ENCODE results near the gene SH3GLB2.

Gene SH3GLB2

GRCh38 chr9:129027685-129028191, 393 bp downstream of the SH3GLB2 start:
- H3K4me1 ChIP-seq (ENCODE audit: control insufficient read depth, low read depth, low read length), result peaks cover 10% of the 10 kb centered on the region

GRCh38 chr9:129027224-129027684, 877 bp downstream of the SH3GLB2 start:
- H3K9ac ChIP-seq (ENCODE audit: low read length), result peak overlapping the region; percentile 42
- H3K27me3 ChIP-seq (ENCODE audit: control insufficient read depth, insufficient read depth, low read length), result no peaks in the 10 kb centered on the region
- no peak overlapping the region for H3K27ac ChIP-seq (ENCODE audit: low read length)
- no peaks in the 10 kb centered on the region for H3K36me3 ChIP-seq (ENCODE audit: control insufficient read depth, low read depth, low read length)
- peaks cover 10% of the 10 kb centered on the region for H3K4me1 ChIP-seq (ENCODE audit: control insufficient read depth, low read depth, low read length)
- peak overlapping the region; percentile 70 for H3K4me3 ChIP-seq (ENCODE audit: low read length)
- no peaks in the 10 kb centered on the region for H3K9me3 ChIP-seq (ENCODE audit: control insufficient read depth, low read depth, low read length)

More at GRCh38 chr9:129027685-129028191, 393 bp downstream of the SH3GLB2 start:
- Histone ChIP-seq H3K27ac (ENCODE audit: low read length) (no peak overlapping the region), H3K9ac (ENCODE audit: low read length) (peak overlapping the region; percentile 42), H3K4me3 (ENCODE audit: low read length) (peak overlapping the region; percentile 70), H3K9me3 (ENCODE audit: control insufficient read depth, low read depth, low read length) (no peaks in the 10 kb centered on the region), H3K36me3 (ENCODE audit: control insufficient read depth, low read depth, low read length) (no peaks in the 10 kb centered on the region), H3K27me3 (ENCODE audit: control insufficient read depth, insufficient read depth, low read length) (no peaks in the 10 kb centered on the region)

- no peak overlapping the region for H3K9ac ChIP-seq (ENCODE audit: low read length)
- H3K27ac ChIP-seq (ENCODE audit: low read length), result no peak overlapping the region
- no peaks in the 10 kb centered on the region for H3K36me3 ChIP-seq (ENCODE audit: control insufficient read depth, low read depth, low read length)
- peak overlapping the region; percentile 70 for H3K4me3 ChIP-seq (ENCODE audit: low read length)
- H3K9me3 ChIP-seq (ENCODE audit: control insufficient read depth, low read depth, low read length), result no peaks in the 10 kb centered on the region
- H3K27me3 ChIP-seq (ENCODE audit: control insufficient read depth, insufficient read depth, low read length), result no peaks in the 10 kb centered on the region
- peaks cover 10% of the 10 kb centered on the region for H3K4me1 ChIP-seq (ENCODE audit: control insufficient read depth, low read depth, low read length)
Observed at GRCh38 chr9:129026442-129027223, 1.5 kb downstream of the SH3GLB2 start.

GRCh38 chr9:129023908-129024233, 4.3 kb downstream of the SH3GLB2 start:
- H3K9me3 ChIP-seq (ENCODE audit: control insufficient read depth, low read depth, low read length), result no peaks in the 10 kb centered on the region
- H3K4me1 ChIP-seq (ENCODE audit: control insufficient read depth, low read depth, low read length), result peaks cover 10% of the 10 kb centered on the region
- H3K36me3 ChIP-seq (ENCODE audit: control insufficient read depth, low read depth, low read length), result peaks cover 2% of the 10 kb centered on the region
- H3K27me3 ChIP-seq (ENCODE audit: control insufficient read depth, insufficient read depth, low read length), result no peaks in the 10 kb centered on the region
- H3K27ac ChIP-seq (ENCODE audit: low read length), result no peak overlapping the region
- H3K9ac ChIP-seq (ENCODE audit: low read length), result no peak overlapping the region
- H3K4me3 ChIP-seq (ENCODE audit: low read length), result no peak overlapping the region

GRCh38 chr9:129023036-129023907, 4.9 kb downstream of the SH3GLB2 start:
- H3K9me3 ChIP-seq (ENCODE audit: control insufficient read depth, low read depth, low read length), result no peaks in the 10 kb centered on the region
- no peaks in the 10 kb centered on the region for H3K27me3 ChIP-seq (ENCODE audit: control insufficient read depth, insufficient read depth, low read length)
- H3K27ac ChIP-seq (ENCODE audit: low read length), result no peak overlapping the region
- H3K36me3 ChIP-seq (ENCODE audit: control insufficient read depth, low read depth, low read length), result peaks cover 3% of the 10 kb centered on the region
- no peak overlapping the region for H3K4me3 ChIP-seq (ENCODE audit: low read length)
- no peak overlapping the region for H3K9ac ChIP-seq (ENCODE audit: low read length)
- H3K4me1 ChIP-seq (ENCODE audit: control insufficient read depth, low read depth, low read length), result peaks cover 10% of the 10 kb centered on the region

GRCh38 chr9:129022037-129022436, 6.1 kb downstream of the SH3GLB2 start:
- Histone ChIP-seq H3K27me3 (ENCODE audit: control insufficient read depth, insufficient read depth, low read length) (no peaks in the 10 kb centered on the region), H3K9ac (ENCODE audit: low read length) (no peak overlapping the region), H3K9me3 (ENCODE audit: control insufficient read depth, low read depth, low read length) (no peaks in the 10 kb centered on the region), H3K27ac (ENCODE audit: low read length) (no peak overlapping the region), H3K4me3 (ENCODE audit: low read length) (no peak overlapping the region), H3K4me1 (ENCODE audit: control insufficient read depth, low read depth, low read length) (peaks cover 5% of the 10 kb centered on the region), H3K36me3 (ENCODE audit: control insufficient read depth, low read depth, low read length) (peaks cover 3% of the 10 kb centered on the region)

- no peaks in the 10 kb centered on the region for H3K9me3 ChIP-seq (ENCODE audit: control insufficient read depth, low read depth, low read length)
- no peaks in the 10 kb centered on the region for H3K27me3 ChIP-seq (ENCODE audit: control insufficient read depth, insufficient read depth, low read length)
- no peak overlapping the region for H3K27ac ChIP-seq (ENCODE audit: low read length)
- no peaks in the 10 kb centered on the region for H3K4me1 ChIP-seq (ENCODE audit: control insufficient read depth, low read depth, low read length)
- no peak overlapping the region for H3K9ac ChIP-seq (ENCODE audit: low read length)
- H3K36me3 ChIP-seq (ENCODE audit: control insufficient read depth, low read depth, low read length), result peaks cover 3% of the 10 kb centered on the region
- no peak overlapping the region for H3K4me3 ChIP-seq (ENCODE audit: low read length)
Observed at GRCh38 chr9:129021091-129021490, 7.0 kb downstream of the SH3GLB2 start.

- H3K9ac ChIP-seq (ENCODE audit: low read length), result no peak overlapping the region
- H3K27ac ChIP-seq (ENCODE audit: low read length), result no peak overlapping the region
- H3K9me3 ChIP-seq (ENCODE audit: control insufficient read depth, low read depth, low read length), result no peaks in the 10 kb centered on the region
- no peak overlapping the region for H3K4me3 ChIP-seq (ENCODE audit: low read length)
- H3K36me3 ChIP-seq (ENCODE audit: control insufficient read depth, low read depth, low read length), result peaks cover 22% of the 10 kb centered on the region
- no peaks in the 10 kb centered on the region for H3K4me1 ChIP-seq (ENCODE audit: control insufficient read depth, low read depth, low read length)
- H3K27me3 ChIP-seq (ENCODE audit: control insufficient read depth, insufficient read depth, low read length), result no peaks in the 10 kb centered on the region
Observed at GRCh38 chr9:129014608-129015007, 13.5 kb downstream of the SH3GLB2 start.

GRCh38 chr9:129014124-129014523, 14.0 kb downstream of the SH3GLB2 start:
- Histone ChIP-seq H3K9ac (ENCODE audit: low read length) (no peak overlapping the region), H3K36me3 (ENCODE audit: control insufficient read depth, low read depth, low read length) (peaks cover 22% of the 10 kb centered on the region), H3K27ac (ENCODE audit: low read length) (no peak overlapping the region), H3K27me3 (ENCODE audit: control insufficient read depth, insufficient read depth, low read length) (no peaks in the 10 kb centered on the region), H3K4me3 (ENCODE audit: low read length) (no peak overlapping the region), H3K4me1 (ENCODE audit: control insufficient read depth, low read depth, low read length) (no peaks in the 10 kb centered on the region), H3K9me3 (ENCODE audit: control insufficient read depth, low read depth, low read length) (no peaks in the 10 kb centered on the region)

GRCh38 chr9:129013674-129014073, 14.5 kb downstream of the SH3GLB2 start:
- Histone ChIP-seq H3K36me3 (ENCODE audit: control insufficient read depth, low read depth, low read length) (peaks cover 19% of the 10 kb centered on the region), H3K27me3 (ENCODE audit: control insufficient read depth, insufficient read depth, low read length) (no peaks in the 10 kb centered on the region), H3K9ac (ENCODE audit: low read length) (no peak overlapping the region), H3K4me3 (ENCODE audit: low read length) (no peak overlapping the region), H3K4me1 (ENCODE audit: control insufficient read depth, low read depth, low read length) (no peaks in the 10 kb centered on the region), H3K27ac (ENCODE audit: low read length) (no peak overlapping the region), H3K9me3 (ENCODE audit: control insufficient read depth, low read depth, low read length) (no peaks in the 10 kb centered on the region)

GRCh38 chr9:129012893-129013448, 15.2 kb downstream of the SH3GLB2 start:
- Histone ChIP-seq H3K4me1 (ENCODE audit: control insufficient read depth, low read depth, low read length) (no peaks in the 10 kb centered on the region), H3K27ac (ENCODE audit: low read length) (no peak overlapping the region), H3K4me3 (ENCODE audit: low read length) (no peak overlapping the region), H3K9ac (ENCODE audit: low read length) (no peak overlapping the region), H3K27me3 (ENCODE audit: control insufficient read depth, insufficient read depth, low read length) (no peaks in the 10 kb centered on the region), H3K9me3 (ENCODE audit: control insufficient read depth, low read depth, low read length) (no peaks in the 10 kb centered on the region), H3K36me3 (ENCODE audit: control insufficient read depth, low read depth, low read length) (peaks cover 22% of the 10 kb centered on the region)

Measured in iPS-18a (cell line).